PC-9 (cell line): ENCODE measurements around the gene SUN3. TPM values are rescaled to one million over a fixed set of nuclear protein-coding genes. Genes with fewer than 3 reads are reported as not detected.
A peak's percentile ranks its signal among the peaks of the same experiment; 100 is the strongest.

Experiments used
- BruUV-seq: library from RNA; stranded (reverse); fragments of 400-500 nt; replicated peaks from 2 replicates; lab custom pipeline; 2021; lab: Mats Ljungman, UMichigan
- CTCF ChIA-PET: fragments of 300-600 bp; sonication (Branson Sonifier 250); formaldehyde crosslinking; loops from one replicate; lab custom pipeline; 2022; ENCODE audit warnings: antibody characterized with exemption; lab: Charles Lee
- POLR2A ChIA-PET: fragments of 300-600 bp; sonication (Branson Sonifier 250); formaldehyde crosslinking; loops from one replicate; lab custom pipeline; 2022; ENCODE audit warnings: antibody characterized with exemption; ENCODE audit not compliant: unreplicated experiment; lab: Charles Lee
- DNase-seq, 2 experiments: peaks; one replicate each; pipeline versions ENCODE4 v3.0.0 to v3.0.0-alpha.2; 2015 to 2022; ENCODE audit warnings: mixed read lengths in 1 of 2
- H2AFZ ChIP-seq: fragments of 200-600 bp; sonication (generic); 2 replicates; pipeline ENCODE4 v1.8.1; 2017; ENCODE audit warnings: antibody characterized with exemption
- H3F3A ChIP-seq: fragments of 200-600 bp; sonication (generic); 2 replicates; pipeline ENCODE4 v1.8.1; 2017; ENCODE audit warnings: antibody characterized with exemption, mild to moderate bottlenecking, low read depth; ENCODE audit not compliant: insufficient read depth
- H3K27ac ChIP-seq: fragments of 200-600 bp; sonication (generic); 2 replicates; pipeline ENCODE4 v1.6.1; 2016; ENCODE audit warnings: mixed run types
- H3K27me3 ChIP-seq: fragments of 200-600 bp; sonication (generic); 2 replicates; pipeline ENCODE4 v1.6.1; 2016; ENCODE audit warnings: low read depth, mixed run types; ENCODE audit not compliant: insufficient read depth
- H3K36me3 ChIP-seq: fragments of 200-600 bp; sonication (generic); 2 replicates; pipeline ENCODE4 v1.6.1; 2016; ENCODE audit warnings: low read depth, mixed run types
- H3K4me1 ChIP-seq: fragments of 200-600 bp; sonication (generic); replicated peaks from 2 replicates; pipeline ENCODE4 v1.6.1; 2016; ENCODE audit warnings: mixed run types; ENCODE audit not compliant: insufficient read depth
- H3K4me2 ChIP-seq: fragments of 200-600 bp; sonication (generic); 2 replicates; pipeline ENCODE4 v1.6.1; 2017; ENCODE audit warnings: mixed run types
- H3K4me3 ChIP-seq: fragments of 200-600 bp; sonication (generic); 2 replicates; pipeline ENCODE4 v1.6.1; 2016; ENCODE audit warnings: mixed run types
- H3K79me2 ChIP-seq: fragments of 200-600 bp; sonication (generic); 2 replicates; pipeline ENCODE4 v1.6.1; 2017; ENCODE audit warnings: low read depth, mixed run types
- H3K9me2 ChIP-seq: fragments of 200-600 bp; sonication (generic); 2 replicates; pipeline ENCODE4 v1.8.1; 2017; ENCODE audit warnings: mild to moderate bottlenecking; ENCODE audit not compliant: insufficient read depth
- H3K9me3 ChIP-seq: fragments of 200-600 bp; sonication (generic); 2 replicates; pipeline ENCODE4 v1.8.1; 2016; ENCODE audit warnings: low read depth; ENCODE audit not compliant: insufficient read depth
- H4K20me1 ChIP-seq: fragments of 200-600 bp; sonication (generic); 2 replicates; pipeline ENCODE4 v1.8.1; 2017; ENCODE audit not compliant: insufficient read depth
- EZH2 ChIP-seq: fragments of 200-600 bp; sonication (generic); IDR thresholded peaks from 2 replicates; pipeline ENCODE4 v1.8.0; 2017; ENCODE audit warnings: antibody characterized with exemption, low read depth
- intact Hi-C: fragments of 100-400 bp; cut with micrococcal nuclease; formaldehyde crosslinking; loops from one replicate; pipeline ENCODE4 v1.10.0; 2022; ENCODE audit not compliant: unreplicated experiment
- total RNA-seq: library from RNA; stranded (reverse); gene quantifications from 2 replicates; pipeline ENCODE4 v1.2.3, GENCODE V29; 2021
- TF ChIP-seq, protein P1 (sequence below): fragments of 200-600 bp; sonication (generic); conservative IDR thresholded peaks from 2 replicates; pipeline ENCODE4 v1.6.1; 2017; ENCODE audit warnings: mixed run types, antibody characterized with exemption, mild to moderate bottlenecking, moderate library complexity

The SUN3 gene
- total RNA-seq, 1 experiment from 2014 or later: 0.24 TPM

DNA sequence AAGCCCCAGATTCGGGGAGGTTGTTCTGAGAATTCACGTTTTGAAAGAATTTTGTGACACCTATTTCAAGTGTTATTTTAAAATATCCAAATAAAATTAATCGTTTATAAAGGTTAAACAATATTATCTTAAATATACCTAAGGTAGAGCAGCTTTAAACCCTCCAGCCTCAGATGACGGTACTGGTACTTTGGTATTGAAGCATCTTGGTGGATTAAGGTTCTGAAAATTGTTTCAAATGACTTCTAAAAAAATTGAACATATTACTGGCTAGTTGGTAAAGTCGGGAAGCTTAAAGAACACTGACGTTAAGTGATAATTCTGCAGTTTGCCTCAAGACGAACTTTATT is 49.1 kb downstream of the SUN3 start:
- Histone ChIP-seq H3K9me3 (no peaks in the 10 kb centered on the region), H3K27ac (0 out of 2 replicates have a peak overlapping the region, but pooled peaks have one; percentile 71), H3F3A (peaks cover 23% of the 10 kb centered on the region), H3K27me3 (no peaks in the 10 kb centered on the region), H3K79me2 (peaks cover 22% of the 10 kb centered on the region), H3K36me3 (peaks cover 25% of the 10 kb centered on the region), H3K4me2 (peak overlapping the region; percentile 99), H2AFZ (peak overlapping the region; percentile 72), H3K4me3 (peak overlapping the region; percentile 89; the same call in 1 of the 2 replicates), H4K20me1 (no peaks in the 10 kb centered on the region), H3K4me1 (peaks cover 11% of the 10 kb centered on the region), H3K9me2 (no peaks in the 10 kb centered on the region)
- POLR2A ChIA-PET: no interaction called here
- no peak for DNase-seq
- no peak for TF ChIP-seq EZH2
- TF ChIP-seq, protein P1, sequence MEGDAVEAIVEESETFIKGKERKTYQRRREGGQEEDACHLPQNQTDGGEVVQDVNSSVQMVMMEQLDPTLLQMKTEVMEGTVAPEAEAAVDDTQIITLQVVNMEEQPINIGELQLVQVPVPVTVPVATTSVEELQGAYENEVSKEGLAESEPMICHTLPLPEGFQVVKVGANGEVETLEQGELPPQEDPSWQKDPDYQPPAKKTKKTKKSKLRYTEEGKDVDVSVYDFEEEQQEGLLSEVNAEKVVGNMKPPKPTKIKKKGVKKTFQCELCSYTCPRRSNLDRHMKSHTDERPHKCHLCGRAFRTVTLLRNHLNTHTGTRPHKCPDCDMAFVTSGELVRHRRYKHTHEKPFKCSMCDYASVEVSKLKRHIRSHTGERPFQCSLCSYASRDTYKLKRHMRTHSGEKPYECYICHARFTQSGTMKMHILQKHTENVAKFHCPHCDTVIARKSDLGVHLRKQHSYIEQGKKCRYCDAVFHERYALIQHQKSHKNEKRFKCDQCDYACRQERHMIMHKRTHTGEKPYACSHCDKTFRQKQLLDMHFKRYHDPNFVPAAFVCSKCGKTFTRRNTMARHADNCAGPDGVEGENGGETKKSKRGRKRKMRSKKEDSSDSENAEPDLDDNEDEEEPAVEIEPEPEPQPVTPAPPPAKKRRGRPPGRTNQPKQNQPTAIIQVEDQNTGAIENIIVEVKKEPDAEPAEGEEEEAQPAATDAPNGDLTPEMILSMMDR: no peak
- no TSS peak for BruUV-seq
- intact Hi-C loops: loop anchor here (1.0 kb wide), 2 partner anchors 110 to 130 kb away; no protein-coding TSS in a partner anchor
- CTCF ChIA-PET: no interaction called here

DNA sequence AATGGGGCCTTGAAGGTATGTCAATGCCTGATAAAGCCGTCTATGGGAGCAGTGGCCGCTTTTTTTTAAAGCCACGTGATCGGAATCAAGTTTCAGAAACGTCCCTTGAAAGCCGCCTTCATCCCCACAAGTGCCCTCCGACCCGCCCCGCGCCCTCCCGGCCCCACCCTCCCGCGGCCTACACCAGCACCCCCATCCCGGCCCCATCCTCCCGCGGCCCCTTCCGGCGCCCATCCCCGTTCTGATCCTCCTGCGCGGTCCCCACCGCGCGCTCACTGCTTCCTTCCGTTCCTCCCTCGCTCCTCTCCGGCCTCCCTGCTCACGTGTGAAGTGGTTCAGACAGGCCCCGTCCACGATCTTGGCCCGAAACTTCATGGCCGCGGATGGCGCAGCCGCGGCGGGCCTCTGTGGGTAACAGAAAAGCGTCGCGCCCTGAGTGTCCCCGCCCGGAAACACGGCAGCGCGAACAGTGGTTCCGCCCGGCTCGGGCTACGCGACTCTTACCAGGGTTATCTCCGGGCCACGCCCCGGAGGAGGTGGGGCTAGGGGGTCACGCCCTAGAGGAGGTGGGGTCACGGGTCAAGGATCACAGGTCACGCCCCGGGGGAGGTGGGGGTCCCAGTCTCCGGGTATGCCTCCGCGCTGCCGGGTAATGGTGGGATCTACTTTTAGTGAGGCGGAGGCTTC is 49.6 kb downstream of the SUN3 start, which contains the start of gene HUS1:
HUS1 (minus strand) TSS at position 471 of the 687 bp plus-strand sequence; CDS start at position 375, 96 bp downstream.
- Histone ChIP-seq H3K4me2 (peak within 1 kb of the TSS; percentile 99), H2AFZ (peak within 1 kb of the TSS; percentile 72), H3F3A (peaks cover 23% of the 10 kb centered on the region), H3K4me1 (peaks cover 11% of the 10 kb centered on the region), H3K79me2 (peaks cover 22% of the 10 kb centered on the region), H3K36me3 (peaks cover 30% of the 10 kb centered on the region), H3K9me3 (no peaks in the 10 kb centered on the region), H3K27ac (peak within 1 kb of the TSS; percentile 71), H3K27me3 (no peaks in the 10 kb centered on the region), H4K20me1 (no peaks in the 10 kb centered on the region), H3K9me2 (no peaks in the 10 kb centered on the region), H3K4me3 (peak within 1 kb of the TSS; percentile 89)
- intact Hi-C loops: loop anchor here (1.0 kb wide), 2 partner anchors 111 to 131 kb away; no protein-coding TSS in a partner anchor
- peak; percentile 81 to 86 for DNase-seq
- no TSS peak for BruUV-seq
- ChIA-PET POLR2A (no interaction called here), CTCF (no interaction called here)
- no peak for TF ChIP-seq EZH2
- TF ChIP-seq, protein P1: no peak

DNA sequence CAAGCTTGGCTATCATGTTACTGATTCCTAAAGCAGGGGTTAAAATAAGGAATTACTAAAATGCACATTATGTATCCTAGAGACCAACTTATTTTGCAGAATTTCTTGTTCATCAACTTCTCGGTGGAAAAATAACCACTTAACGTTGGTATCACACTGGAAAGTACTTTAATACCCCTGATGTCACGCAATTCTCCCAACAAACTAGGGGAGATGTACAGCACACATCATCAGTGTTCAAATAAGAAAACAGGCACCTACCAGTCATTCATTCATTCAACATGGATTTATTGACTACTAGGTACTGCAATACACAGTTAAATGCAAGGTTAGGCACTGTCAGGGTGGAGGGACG is 50.1 kb downstream of the SUN3 start:
- H3K27ac ChIP-seq: peak overlapping the region; percentile 71
- H4K20me1 ChIP-seq: no peaks in the 10 kb centered on the region
- no TSS peak for BruUV-seq
- peaks cover 23% of the 10 kb centered on the region for H3F3A ChIP-seq
- ChIA-PET CTCF (no interaction called here), POLR2A (no interaction called here)
- H2AFZ ChIP-seq: peak overlapping the region; percentile 72
- peaks cover 22% of the 10 kb centered on the region for H3K79me2 ChIP-seq
- no peaks in the 10 kb centered on the region for H3K27me3 ChIP-seq
- intact Hi-C loops: loop anchor here (1.0 kb wide), 2 partner anchors 112 to 132 kb away; no protein-coding TSS in a partner anchor
- H3K4me3 ChIP-seq: peak overlapping the region; percentile 89
- H3K36me3 ChIP-seq: peaks cover 35% of the 10 kb centered on the region
- no peaks in the 10 kb centered on the region for H3K9me3 ChIP-seq
- no peak for DNase-seq
- peaks cover 11% of the 10 kb centered on the region for H3K4me1 ChIP-seq
- peak overlapping the region; percentile 99 for H3K4me2 ChIP-seq
- H3K9me2 ChIP-seq: no peaks in the 10 kb centered on the region
- TF ChIP-seq EZH2: no peak
- TF ChIP-seq, protein P1: no peak
